HG02610 (cell line): Measurements from ENCODE around the gene SYNE1.
A peak's percentile ranks its signal among the peaks of the same experiment; 100 is the strongest.
"Not testable (repeated sequence)": the region's sequence is repeated elsewhere in the genome, so short reads cannot be mapped to it uniquely, and the experiment has no call there.

ENCODE experiments used
- ATAC-seq: cut with Tn5 transposase; IDR thresholded peaks from one replicate; pipeline ENCODE4 v1.9.1; 2021; ENCODE audit warnings: mild to moderate bottlenecking, moderate library complexity; ENCODE audit not compliant: unreplicated experiment

Gene SYNE1

GRCh38 chr6:152441902-152442301, 195.3 kb downstream of the SYNE1 start:
- no peak for ATAC-seq

GRCh38 chr6:152435816-152436215, 201.3 kb downstream of the SYNE1 start:
- no peak for ATAC-seq

GRCh38 chr6:152432758-152433157, 204.4 kb downstream of the SYNE1 start:
- no peak for ATAC-seq

GRCh38 chr6:152428126-152428525, 209.0 kb downstream of the SYNE1 start:
- ATAC-seq, result no peak

GRCh38 chr6:152426276-152426675, 210.9 kb downstream of the SYNE1 start:
- no peak for ATAC-seq

GRCh38 chr6:152423216-152424103, 213.7 kb downstream of the SYNE1 start:
- ATAC-seq, result peak; percentile 89

GRCh38 chr6:152421496-152421895, 215.7 kb downstream of the SYNE1 start:
- not testable (repeated sequence) for ATAC-seq

GRCh38 chr6:152420696-152421095, 216.5 kb downstream of the SYNE1 start:
- no peak for ATAC-seq

GRCh38 chr6:152418551-152418950, 218.6 kb downstream of the SYNE1 start:
- no peak for ATAC-seq

- no peak for ATAC-seq
These were observed 220.5 kb downstream of the SYNE1 start for GRCh38 chr6:152416652-152417051.

GRCh38 chr6:152404936-152405595, 232.1 kb downstream of the SYNE1 start:
- no peak for ATAC-seq

- ATAC-seq, result no peak
These were observed 232.9 kb downstream of the SYNE1 start for GRCh38 chr6:152404086-152404857.

- ATAC-seq, result no peak
These were observed 234.4 kb downstream of the SYNE1 start for GRCh38 chr6:152402791-152403190.

GRCh38 chr6:152401978-152402377, 235.2 kb downstream of the SYNE1 start:
- ATAC-seq, result no peak

GRCh38 chr6:152399399-152399798, 237.8 kb downstream of the SYNE1 start:
- ATAC-seq, result no peak

GRCh38 chr6:152398993-152399392, 238.2 kb downstream of the SYNE1 start:
- no peak for ATAC-seq

GRCh38 chr6:152398316-152398715, 238.8 kb downstream of the SYNE1 start:
- ATAC-seq, result no peak

- no peak for ATAC-seq
These were observed 242.9 kb downstream of the SYNE1 start for GRCh38 chr6:152394303-152394702.

- ATAC-seq, result no peak
These were observed 245.8 kb downstream of the SYNE1 start for GRCh38 chr6:152391179-152391880.

- ATAC-seq, result no peak
These were observed 250.1 kb downstream of the SYNE1 start for GRCh38 chr6:152387091-152387490.

GRCh38 chr6:152386131-152386530, 251.0 kb downstream of the SYNE1 start:
- no peak for ATAC-seq
